Transverse colon (tissue), 4 donors: Measurements from ENCODE around the gene EIF5A. TPM values are rescaled to one million over a fixed set of nuclear protein-coding genes. Genes with fewer than 3 reads are reported as not detected.
A peak's percentile ranks its signal among the peaks of the same experiment; 100 is the strongest.
"Not testable (repeated sequence)": the region's sequence is repeated elsewhere in the genome, so short reads cannot be mapped to it uniquely, and the experiment has no call there.

Source experiments
- DNase-seq: peaks from one replicate; pipeline ENCODE4 v3.0.0-alpha.2; 2019
- H3K27ac ChIP-seq, 4 donors: fragments of 200-600 bp; sonication (generic); 2 replicates each; pipeline ENCODE4 v1.5.1; 2016 to 2018; ENCODE audit warnings: inconsistent platforms in 4 of 4
- H3K27me3 ChIP-seq: fragments of 200-600 bp; sonication (generic); 2 replicates; pipeline ENCODE4 v1.5.1; 2017; ENCODE audit warnings: inconsistent platforms
- H3K36me3 ChIP-seq, 4 donors: fragments of 200-600 bp; sonication (generic); 2 replicates each; pipeline ENCODE4 v1.5.1; 2017 to 2019; ENCODE audit warnings: inconsistent platforms in 4 of 4
- H3K4me1 ChIP-seq, 4 donors: fragments of 200-600 bp; sonication (generic); 2 replicates each; pipeline ENCODE4 v1.5.1; 2017 to 2020; ENCODE audit warnings: inconsistent platforms in 4 of 4
- H3K4me3 ChIP-seq, 4 donors: fragments of 200-600 bp; sonication (generic); 1 replicate in 1 of 4; 2 replicates in 3 of 4; pipeline versions ENCODE4 v1.5.1 to v1.6.1; 2017 to 2019; ENCODE audit warnings: inconsistent platforms in 4 of 4
- H3K9me3 ChIP-seq, 2 donors: fragments of 200-600 bp; sonication (generic); 2 replicates each; pipeline ENCODE4 v1.5.1; 2017 to 2019; ENCODE audit warnings: inconsistent platforms in 2 of 2
- CTCF ChIP-seq, 5 experiments: fragments of 200-600 bp in 3 of 5; fragments of 450-650 bp in 2 of 5; sonication (generic) in 3 of 5; IDR thresholded peaks; 1 replicate in 2 of 5; 2 replicates in 3 of 5; pipeline ENCODE4 v1.5.1; 2016 to 2017; ENCODE audit warnings: antibody characterized with exemption in 5 of 5, inconsistent platforms in 3 of 5, mild to moderate bottlenecking in 2 of 5, moderate library complexity in 1 of 5
- EP300 ChIP-seq: sonication (generic); formaldehyde crosslinking; IDR thresholded peaks from one replicate; pipeline ENCODE4 v1.6.1; 2017; ENCODE audit warnings: antibody characterized with exemption, low read depth
- POLR2A ChIP-seq: fragments of 450-650 bp; IDR thresholded peaks from one replicate; pipeline ENCODE4 v1.6.1; 2016; ENCODE audit warnings: antibody characterized with exemption, mild to moderate bottlenecking, moderate library complexity
- POLR2AphosphoS5 ChIP-seq, 3 donors: sonication (generic); formaldehyde crosslinking; IDR thresholded peaks; one replicate each; pipeline ENCODE4 v1.6.1; 2016; ENCODE audit warnings: antibody characterized with exemption in 3 of 3
- WGBS, 2 donors: methylation state at CpG; one replicate each; pipeline ENCODE4 v1.1.5; 2018; ENCODE audit warnings: low coverage in 1 of 2; 5-methylcytosine and 5-hydroxymethylcytosine counted together
- in situ Hi-C, 4 donors: fragments of 200-750 bp; cut with MboI; loops; one replicate each; pipeline versions ENCODE4 v1.15.0 to v1.15.1; 2017; ENCODE audit warnings: low sequenced_read_pairs in 3 of 4, low pct_ligation_motif_present in 1 of 4, low pct_unique_long_range_greater_than_20kb in 1 of 4
- intact Hi-C: fragments of 100-400 bp; cut with DNase I; formaldehyde crosslinking; loops from one replicate; pipeline ENCODE4 v1.15.1; 2023; ENCODE audit warnings: low total_unique reads
- total RNA-seq, 4 donors: library from RNA; depleted of rRNA; stranded (reverse); fragments of >200 nt; gene quantifications; one replicate each; pipeline ENCODE4 v1.1.0, GENCODE V29; 2016

Gene EIF5A
- total RNA-seq, 4 donors from 2014 or later, result 91.3 to 188 (median 149) TPM

GRCh38 chr17:7329374-7329996, 22.1 kb downstream of the EIF5A start:
- WGBS, 2 donors, result 0% methylated on average over 34 of the region's 43 CpGs; no CpG with 5 or more reads in 1 of the 2 donors
- no peaks in the 10 kb centered on the region for H3K36me3 ChIP-seq
- peak; percentile 79 for TF ChIP-seq POLR2A
- peak; percentile 88 to 93 (median 89) for TF ChIP-seq POLR2AphosphoS5 (IDR thresholded peaks at IDR 0.05)
- no peak for TF ChIP-seq CTCF (IDR thresholded peaks at IDR 0.05)
- TF ChIP-seq EP300, result no peak
- peak; percentile 99 for DNase-seq
- in situ Hi-C loops (loop anchor here in 1 of 4 donors (25.0 kb wide), 1 partner anchor 292 kb away; the partner anchor contains the start of genes SLC16A11 and SLC16A13), intact Hi-C loops (no loop called here)
- no peaks in the 10 kb centered on the region for H3K27me3 ChIP-seq
- peaks cover 7 to 21% (median 14%) of the 10 kb centered on the region in 4 donors for H3K4me1 ChIP-seq
- peak overlapping the region; percentile 63 to 89 (median 77) for H3K4me3 ChIP-seq
- peak overlapping the region; percentile 90 to 95 (median 92) for H3K27ac ChIP-seq
- no peaks in the 10 kb centered on the region for H3K9me3 ChIP-seq

GRCh38 chr17:7329997-7330637, 22.7 kb downstream of the EIF5A start:
- in situ Hi-C loops, result loop anchor here in 1 of 4 donors (25.0 kb wide), 1 partner anchor 293 kb away; the partner anchor contains the start of genes SLC16A11 and SLC16A13
- WGBS, 2 donors, result 1% methylated on average over 34 of the region's 34 CpGs; no CpG with 5 or more reads in 1 of the 2 donors

GRCh38 chr17:7330638-7331015, 23.2 kb downstream of the EIF5A start:
- 63% methylated on average over 13 of the region's 13 CpGs; no CpG with 5 or more reads in 1 of the 2 donors for WGBS, 2 donors
- TF ChIP-seq EP300, result no peak
- TF ChIP-seq CTCF (IDR thresholded peaks at IDR 0.05), result no peak
- no peak for TF ChIP-seq POLR2AphosphoS5 (IDR thresholded peaks at IDR 0.05)
- no peak for TF ChIP-seq POLR2A
- DNase-seq, result no peak
- Histone ChIP-seq H3K36me3 (no peaks in the 10 kb centered on the region), H3K9me3 (no peaks in the 10 kb centered on the region), H3K4me3 (peak overlapping the region in 3 of 4 donors; percentile 72 to 89 (median 82)), H3K27me3 (no peaks in the 10 kb centered on the region), H3K4me1 (peaks cover 7 to 21% (median 14%) of the 10 kb centered on the region in 4 donors), H3K27ac (peak overlapping the region; percentile 90 to 95 (median 92))
- intact Hi-C loops, result no loop called here
- in situ Hi-C loops, result loop anchor here in 1 of 4 donors (25.0 kb wide), 1 partner anchor 293 kb away; the partner anchor contains the start of genes SLC16A11 and SLC16A13

More at GRCh38 chr17:7329997-7330637, 22.7 kb downstream of the EIF5A start:
- intact Hi-C loops, result no loop called here
- peak; percentile 80 for DNase-seq
- peaks cover 7 to 21% (median 14%) of the 10 kb centered on the region in 4 donors for H3K4me1 ChIP-seq
- H3K27me3 ChIP-seq, result no peaks in the 10 kb centered on the region
- no peak for TF ChIP-seq CTCF (IDR thresholded peaks at IDR 0.05)
- TF ChIP-seq POLR2A, result no peak
- no peak for TF ChIP-seq EP300
- H3K4me3 ChIP-seq, result peak overlapping the region; percentile 50 to 89 (median 77)
- H3K9me3 ChIP-seq, result no peaks in the 10 kb centered on the region
- no peaks in the 10 kb centered on the region for H3K36me3 ChIP-seq
- peak overlapping the region; percentile 90 to 95 (median 92) for H3K27ac ChIP-seq

GRCh38 chr17:7332111-7332510, 24.7 kb downstream of the EIF5A start:
- WGBS, 2 donors, result 0 to 59% methylated on average over 1 to 7 of the region's 7 CpGs
- Histone ChIP-seq H3K27ac (peak overlapping the region in 1 of 4 donors; percentile 17), H3K36me3 (no peaks in the 10 kb centered on the region), H3K27me3 (peaks cover 4% of the 10 kb centered on the region), H3K9me3 (no peaks in the 10 kb centered on the region), H3K4me3 (no peak overlapping the region), H3K4me1 (peaks cover 7 to 21% (median 14%) of the 10 kb centered on the region in 4 donors)
- in situ Hi-C loops, result loop anchor here in 1 of 4 donors (25.0 kb wide), 1 partner anchor 295 kb away; the partner anchor contains the start of genes SLC16A11 and SLC16A13
- TF ChIP-seq POLR2A (no peak), EP300 (no peak), POLR2AphosphoS5 (IDR thresholded peaks at IDR 0.05) (no peak), CTCF (IDR thresholded peaks at IDR 0.05) (no peak)
- no peak for DNase-seq
- intact Hi-C loops, result no loop called here

- H3K36me3 ChIP-seq, H3K9me3 ChIP-seq, H3K27me3 ChIP-seq, H3K4me3 ChIP-seq, DNase-seq, intact Hi-C loops: not testable (repeated sequence)
- 46 to 61% methylated on average over 5 to 13 of the region's 14 CpGs for WGBS, 2 donors
- Histone ChIP-seq H3K27ac (peak overlapping the region in 1 of 4 donors; percentile 17), H3K4me1 (peaks cover 7 to 20% (median 14%) of the 10 kb centered on the region in 4 donors)
- in situ Hi-C loops, result loop anchor here in 1 of 4 donors (25.0 kb wide), 1 partner anchor 295 kb away; the partner anchor contains the start of genes SLC16A11 and SLC16A13
Measured at GRCh38 chr17:7332600-7333069, 25.2 kb downstream of the EIF5A start.
